SK-N-SH treated with all-trans-retinoic acid at 6 μM for 48 hours (cell line): ENCODE data around the gene AKT3.
A peak's percentile ranks its signal among the peaks of the same experiment; 100 is the strongest.

ENCODE experiments used
- ATAC-seq: fragments of 200-7000 bp; cut with Tn5 transposase; 3 replicates; pipeline ENCODE4 v1.9.1; 2020; ENCODE audit warnings: mild to moderate bottlenecking, moderate library complexity
- CSDC2 ChIP-seq: fragments of 250-450 bp; sonication (Bioruptor Pico); IDR thresholded peaks from 2 replicates; pipeline ENCODE4 v1.5.0; 2020; ENCODE audit warnings: mild to moderate bottlenecking, moderate library complexity
- CSRNP3 ChIP-seq: fragments of 250-450 bp; sonication (Bioruptor Pico); IDR thresholded peaks from 2 replicates; pipeline ENCODE4 v1.5.1; 2021; ENCODE audit warnings: mild to moderate bottlenecking, moderate library complexity
- ESRRG ChIP-seq: fragments of 250-450 bp; sonication (Bioruptor Pico); IDR thresholded peaks from 2 replicates; pipeline ENCODE4 v1.6.1; 2021; ENCODE audit warnings: mild to moderate bottlenecking
- GLIS3 ChIP-seq: fragments of 250-450 bp; sonication (Bioruptor Pico); IDR thresholded peaks from 2 replicates; pipeline ENCODE4 v1.5.0; 2020; ENCODE audit warnings: mild to moderate bottlenecking, moderate library complexity
- ISL1 ChIP-seq: fragments of 250-450 bp; sonication (Bioruptor Pico); IDR thresholded peaks from 2 replicates; pipeline ENCODE4 v2.1.2; 2022; ENCODE audit warnings: mild to moderate bottlenecking, moderate library complexity
- PATZ1 ChIP-seq: fragments of 250-450 bp; sonication (Bioruptor Pico); IDR thresholded peaks from 2 replicates; pipeline ENCODE4 v1.8.0; 2020; ENCODE audit warnings: mild to moderate bottlenecking, moderate library complexity, borderline replicate concordance
- POU6F1 ChIP-seq: fragments of 250-450 bp; sonication (Bioruptor Pico); IDR thresholded peaks from 2 replicates; pipeline ENCODE4 v1.8.0; 2021; ENCODE audit warnings: low read depth, mild to moderate bottlenecking, moderate library complexity, borderline replicate concordance
- PPARA ChIP-seq: fragments of 250-450 bp; sonication (Bioruptor Pico); IDR thresholded peaks from 2 replicates; pipeline ENCODE4 v1.5.0; 2020; ENCODE audit warnings: mild to moderate bottlenecking, borderline replicate concordance
- RARB ChIP-seq: fragments of 250-450 bp; sonication (Bioruptor Pico); IDR thresholded peaks from 2 replicates; pipeline ENCODE4 v1.8.0; 2021; ENCODE audit warnings: mild to moderate bottlenecking, moderate library complexity
- TOX ChIP-seq: fragments of 250-450 bp; sonication (Bioruptor Pico); IDR thresholded peaks from 2 replicates; pipeline ENCODE4 v1.8.0; 2021; ENCODE audit warnings: mild to moderate bottlenecking, moderate library complexity, borderline replicate concordance
- ZC3H10 ChIP-seq: fragments of 250-450 bp; sonication (Bioruptor Pico); IDR thresholded peaks from 2 replicates; pipeline ENCODE4 v1.5.1; 2021; ENCODE audit warnings: mild to moderate bottlenecking, moderate library complexity
- ZFP3 ChIP-seq: fragments of 250-450 bp; sonication (Bioruptor Pico); IDR thresholded peaks from 2 replicates; pipeline ENCODE4 v1.5.0; 2020; ENCODE audit warnings: mild to moderate bottlenecking, moderate library complexity
- ZNF565 ChIP-seq: fragments of 450-650 bp; formaldehyde crosslinking; conservative IDR thresholded peaks from 2 replicates; pipeline ENCODE4 v1.5.0; 2020; ENCODE audit warnings: low read depth, mild to moderate bottlenecking, moderate library complexity
- TF ChIP-seq, protein P1 (sequence below): fragments of 250-450 bp; sonication (Bioruptor Pico); IDR thresholded peaks from 2 replicates; pipeline ENCODE4 v1.5.0; 2020; ENCODE audit warnings: mild to moderate bottlenecking, moderate library complexity

Gene AKT3

GRCh38 chr1:243713470-243714186, 136.4 kb downstream of the AKT3 start:
- TF ChIP-seq, protein P1, sequence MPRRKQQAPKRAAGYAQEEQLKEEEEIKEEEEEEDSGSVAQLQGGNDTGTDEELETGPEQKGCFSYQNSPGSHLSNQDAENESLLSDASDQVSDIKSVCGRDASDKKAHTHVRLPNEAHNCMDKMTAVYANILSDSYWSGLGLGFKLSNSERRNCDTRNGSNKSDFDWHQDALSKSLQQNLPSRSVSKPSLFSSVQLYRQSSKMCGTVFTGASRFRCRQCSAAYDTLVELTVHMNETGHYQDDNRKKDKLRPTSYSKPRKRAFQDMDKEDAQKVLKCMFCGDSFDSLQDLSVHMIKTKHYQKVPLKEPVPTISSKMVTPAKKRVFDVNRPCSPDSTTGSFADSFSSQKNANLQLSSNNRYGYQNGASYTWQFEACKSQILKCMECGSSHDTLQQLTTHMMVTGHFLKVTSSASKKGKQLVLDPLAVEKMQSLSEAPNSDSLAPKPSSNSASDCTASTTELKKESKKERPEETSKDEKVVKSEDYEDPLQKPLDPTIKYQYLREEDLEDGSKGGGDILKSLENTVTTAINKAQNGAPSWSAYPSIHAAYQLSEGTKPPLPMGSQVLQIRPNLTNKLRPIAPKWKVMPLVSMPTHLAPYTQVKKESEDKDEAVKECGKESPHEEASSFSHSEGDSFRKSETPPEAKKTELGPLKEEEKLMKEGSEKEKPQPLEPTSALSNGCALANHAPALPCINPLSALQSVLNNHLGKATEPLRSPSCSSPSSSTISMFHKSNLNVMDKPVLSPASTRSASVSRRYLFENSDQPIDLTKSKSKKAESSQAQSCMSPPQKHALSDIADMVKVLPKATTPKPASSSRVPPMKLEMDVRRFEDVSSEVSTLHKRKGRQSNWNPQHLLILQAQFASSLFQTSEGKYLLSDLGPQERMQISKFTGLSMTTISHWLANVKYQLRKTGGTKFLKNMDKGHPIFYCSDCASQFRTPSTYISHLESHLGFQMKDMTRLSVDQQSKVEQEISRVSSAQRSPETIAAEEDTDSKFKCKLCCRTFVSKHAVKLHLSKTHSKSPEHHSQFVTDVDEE (CRISPR knock-in tag): no peak
- no peak for TF ChIP-seq CSDC2 (CRISPR knock-in tag)
- TF ChIP-seq ZC3H10 (CRISPR knock-in tag): peak; percentile 95
- peak; percentile 93; the same call in 1 of the 2 replicates for TF ChIP-seq TOX (CRISPR knock-in tag)
- peak; percentile 81; the same call in 1 of the 2 replicates for TF ChIP-seq PATZ1 (CRISPR knock-in tag)
- TF ChIP-seq POU6F1 (CRISPR knock-in tag): no peak
- TF ChIP-seq GLIS3: no peak
- peak; percentile 66; the same call in 1 of the 2 replicates for TF ChIP-seq RARB
- peak; percentile 82 for TF ChIP-seq ISL1
- peak; percentile 87 for ATAC-seq

DNA sequence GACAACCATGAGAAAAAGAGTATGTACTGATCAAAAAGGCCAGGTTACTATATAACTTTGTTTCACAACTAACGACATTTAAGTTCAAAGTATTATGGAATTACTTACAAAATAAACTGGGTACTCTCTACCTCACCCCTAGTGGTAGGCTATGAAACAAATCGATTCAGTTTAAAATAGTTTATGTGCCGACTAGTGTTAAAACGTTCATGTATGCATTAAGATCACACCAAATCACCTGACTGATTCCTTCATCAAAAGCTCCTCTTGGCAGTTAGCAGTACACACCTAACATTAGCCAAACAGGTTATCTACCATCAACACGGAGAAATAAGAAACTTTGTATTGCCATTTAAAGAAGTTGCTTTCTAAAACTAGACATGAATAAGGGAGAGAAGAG, 137.1 kb downstream of the AKT3 start:
- TF ChIP-seq RARB (no peak), ZNF565 (CRISPR knock-in tag) (no peak), POU6F1 (CRISPR knock-in tag) (0 out of 2 replicates have a peak, but pooled peaks have one; percentile 11)
- ATAC-seq: peak; percentile 48

- TF ChIP-seq ESRRG (CRISPR knock-in tag): no peak
- no peak for TF ChIP-seq POU6F1 (CRISPR knock-in tag)
- TF ChIP-seq CSRNP3: no peak
- no peak for TF ChIP-seq RARB
- no peak for TF ChIP-seq ZC3H10 (CRISPR knock-in tag)
- TF ChIP-seq PPARA (CRISPR knock-in tag): no peak
- TF ChIP-seq CSDC2 (CRISPR knock-in tag): no peak
- TF ChIP-seq, protein P1 (CRISPR knock-in tag): no peak
- no peak for TF ChIP-seq ISL1
- no peak for TF ChIP-seq ZFP3 (CRISPR knock-in tag)
- TF ChIP-seq ZNF565 (CRISPR knock-in tag): no peak
- no peak for TF ChIP-seq PATZ1 (CRISPR knock-in tag)
- no peak for TF ChIP-seq GLIS3
- ATAC-seq: no peak
These were observed 137.8 kb downstream of the AKT3 start for GRCh38 chr1:243712242-243712641.
